ENCODE measurements around the gene SEMA3F.

The SEMA3F gene

DNA sequence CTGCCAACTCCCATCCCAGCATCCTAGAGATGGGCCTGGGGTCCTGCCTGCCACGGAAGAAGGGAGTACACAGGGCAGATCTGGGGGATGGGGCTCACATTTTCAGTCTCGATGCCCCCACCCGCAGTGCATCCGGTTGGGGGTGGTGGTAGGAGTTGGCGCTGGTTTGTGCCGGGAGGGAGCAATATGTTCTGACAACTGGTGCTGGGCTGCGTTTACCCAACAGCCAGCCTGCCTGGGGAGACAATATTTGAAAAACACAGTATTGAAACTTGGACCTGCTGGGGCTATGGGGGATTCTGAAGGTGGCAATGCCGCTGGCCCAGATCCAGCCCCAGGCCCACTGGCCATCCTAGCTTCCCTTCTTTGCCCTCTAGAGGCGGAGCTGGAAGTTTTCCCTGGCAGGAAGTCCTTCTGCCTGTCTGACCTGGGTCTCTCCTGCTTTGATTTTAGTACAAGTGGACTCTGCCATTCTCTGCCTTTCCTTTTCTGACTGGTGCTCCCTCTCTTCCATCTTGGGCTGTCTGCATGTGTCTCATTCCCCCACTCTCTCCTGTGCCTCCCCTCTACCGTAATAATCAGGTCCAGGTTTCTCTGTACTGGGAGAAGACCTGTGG is 3.5 kb downstream of the SEMA3F start:
- H3K27ac Mint-ChIP-seq: no peak overlapping the region
- ATAC-seq (no peak), DNase-seq (no peak)
- no peaks in the 10 kb centered on the region for H3K9me3 Mint-ChIP-seq
- peaks cover 20% of the 10 kb centered on the region for H3K4me1 Mint-ChIP-seq
- peaks cover 41% of the 10 kb centered on the region for H3K27me3 Mint-ChIP-seq
- H3K4me3 Mint-ChIP-seq: no peak overlapping the region

DNA sequence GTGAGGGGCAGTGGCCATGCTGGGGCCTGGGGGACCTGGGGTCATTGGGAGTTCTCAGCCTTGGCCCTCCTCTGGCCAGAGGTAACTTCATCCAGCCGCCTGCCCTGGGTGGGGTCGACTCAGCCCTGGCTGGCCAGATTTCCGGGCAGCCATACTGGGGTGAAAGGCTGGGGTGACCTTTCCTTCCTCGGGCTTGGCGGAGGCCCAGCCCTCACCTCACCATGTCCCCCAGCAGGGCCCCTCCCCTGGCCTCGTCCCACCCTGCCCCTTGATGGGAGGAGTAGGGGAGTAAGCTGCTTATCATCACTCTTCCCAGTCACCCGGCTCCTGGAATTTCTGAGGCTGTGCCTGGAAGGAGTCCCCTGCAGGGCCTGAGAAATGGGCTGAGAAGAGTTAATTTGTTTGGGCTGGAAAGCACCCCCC is 5.4 kb downstream of the SEMA3F start:
- Mint-ChIP-seq H3K27ac (no peak overlapping the region), H3K4me1 (peaks cover 12% of the 10 kb centered on the region), H3K9me3 (no peaks in the 10 kb centered on the region), H3K4me3 (no peak overlapping the region), H3K27me3 (peaks cover 30% of the 10 kb centered on the region)
- DNase-seq: no peak
- no peak for ATAC-seq

DNA sequence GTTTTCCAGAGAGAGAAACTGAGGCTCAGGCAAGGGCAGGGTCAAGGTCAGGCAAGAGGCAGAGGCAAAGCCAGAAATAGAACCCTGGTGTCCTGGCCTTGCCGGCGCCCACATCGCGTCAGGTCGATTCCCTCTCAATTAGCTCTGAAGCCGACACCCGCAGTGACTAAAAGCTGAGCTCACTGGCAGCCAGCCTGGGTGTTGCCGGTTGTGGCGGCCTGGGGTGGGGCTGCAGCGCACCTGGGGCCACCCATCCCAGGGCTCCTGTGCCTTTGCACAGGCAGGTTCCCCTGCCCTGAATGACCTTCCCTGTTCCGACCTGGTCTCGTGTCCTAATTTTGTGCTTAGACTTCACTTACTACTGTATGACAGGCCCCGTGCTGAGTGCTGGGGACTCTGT is 6.2 kb downstream of the SEMA3F start:
- Mint-ChIP-seq H3K4me1 (peaks cover 7% of the 10 kb centered on the region), H3K9me3 (no peaks in the 10 kb centered on the region), H3K27me3 (peaks cover 22% of the 10 kb centered on the region), H3K27ac (peak overlapping the region in 1 of 2 donors; percentile 56), H3K4me3 (no peak overlapping the region)
- ATAC-seq (no peak), DNase-seq (no peak)

DNA sequence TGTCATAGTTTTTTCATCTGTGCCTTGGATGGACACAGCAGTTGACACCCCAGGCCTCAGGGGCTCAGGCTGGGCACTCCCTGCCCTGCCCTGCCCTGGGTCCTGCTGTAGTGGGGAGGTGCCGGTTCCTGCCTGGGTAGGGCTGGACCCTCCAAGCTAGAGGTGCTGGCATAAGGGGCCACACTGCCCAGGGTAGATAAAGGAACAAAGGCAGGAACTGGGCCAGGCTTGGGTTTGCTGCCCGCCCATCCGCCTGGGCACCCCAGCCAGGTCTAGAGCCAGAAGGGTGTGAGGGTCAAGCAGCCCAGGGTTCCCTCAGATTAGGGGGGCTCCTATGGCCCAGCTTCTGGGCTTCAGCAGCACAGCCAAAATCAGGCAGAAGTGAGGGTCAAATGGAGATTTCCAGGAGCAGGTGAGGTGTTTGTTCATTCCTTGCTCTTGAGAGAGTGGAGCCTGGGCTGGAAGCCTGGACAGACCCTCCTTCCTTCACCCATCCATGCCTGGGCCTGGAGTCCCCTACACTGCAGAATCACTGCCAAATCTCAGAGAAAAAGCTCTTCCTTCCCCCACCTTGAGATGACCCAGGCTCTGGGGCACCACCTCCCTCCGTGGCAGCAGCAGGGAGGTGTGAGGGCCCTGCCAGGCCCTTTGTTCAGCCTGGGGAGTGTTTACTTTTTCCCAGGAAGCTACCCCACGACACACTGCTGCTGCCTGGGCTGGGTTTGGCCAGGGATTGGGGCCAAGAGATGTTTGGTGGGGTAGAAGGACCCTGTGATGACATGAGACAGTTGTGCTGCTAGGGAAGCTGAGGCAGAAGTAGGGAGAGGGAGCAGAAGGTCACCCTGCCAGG is 7.1 kb downstream of the SEMA3F start:
- Mint-ChIP-seq H3K9me3 (no peaks in the 10 kb centered on the region), H3K4me3 (no peak overlapping the region), H3K4me1 (peaks cover 5% of the 10 kb centered on the region), H3K27me3 (peaks cover 13% of the 10 kb centered on the region), H3K27ac (no peak overlapping the region)
- no peak for DNase-seq
- ATAC-seq: no peak

DNA sequence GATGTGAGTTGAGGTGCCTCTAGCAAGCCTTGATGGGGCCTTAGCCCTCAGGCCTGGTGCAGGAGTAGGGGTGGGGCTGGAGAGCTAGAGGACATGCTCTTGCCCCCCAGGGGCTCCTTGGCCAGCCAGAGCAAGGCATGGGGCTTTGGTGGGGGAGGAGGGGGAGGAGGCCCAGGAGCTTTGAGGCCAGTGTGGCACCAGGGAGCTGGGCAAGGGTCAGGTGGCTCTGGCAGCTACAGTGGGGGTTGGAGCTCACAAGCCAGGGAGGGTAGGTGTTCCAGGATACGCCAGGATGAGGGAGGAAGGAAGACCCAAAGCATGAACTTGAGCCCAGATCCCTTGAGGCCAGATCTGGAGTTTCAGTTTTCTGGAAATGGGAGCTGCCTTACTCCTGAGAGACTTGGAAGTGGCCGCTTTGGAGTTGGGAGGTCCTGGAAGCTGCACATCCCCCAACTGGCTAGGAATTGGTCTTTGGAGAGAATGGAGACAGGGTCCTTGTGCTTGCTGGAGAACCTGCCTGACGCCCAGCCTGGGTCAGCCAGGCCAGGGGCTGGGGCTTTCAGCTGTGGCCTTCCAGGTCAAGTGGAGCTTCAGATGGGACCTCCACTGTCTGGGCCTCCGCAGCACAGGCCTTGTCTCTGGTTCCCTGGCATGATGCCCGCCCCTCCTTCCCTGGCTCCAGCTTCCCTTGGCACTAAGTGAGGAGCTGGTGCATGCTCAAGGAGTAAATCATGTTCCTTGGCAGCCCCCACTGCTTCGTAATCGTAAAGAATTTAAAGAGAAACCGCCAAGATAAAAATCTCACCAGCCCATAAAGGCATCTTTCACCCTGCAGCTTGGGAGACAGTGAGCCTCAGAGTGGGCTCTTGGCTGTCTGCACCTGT is 8.7 kb downstream of the SEMA3F start:
- Mint-ChIP-seq H3K27ac (no peak overlapping the region), H3K4me3 (no peak overlapping the region), H3K27me3 (no peaks in the 10 kb centered on the region), H3K4me1 (no peaks in the 10 kb centered on the region), H3K9me3 (no peaks in the 10 kb centered on the region)
- DNase-seq: no peak
- ATAC-seq: no peak

DNA sequence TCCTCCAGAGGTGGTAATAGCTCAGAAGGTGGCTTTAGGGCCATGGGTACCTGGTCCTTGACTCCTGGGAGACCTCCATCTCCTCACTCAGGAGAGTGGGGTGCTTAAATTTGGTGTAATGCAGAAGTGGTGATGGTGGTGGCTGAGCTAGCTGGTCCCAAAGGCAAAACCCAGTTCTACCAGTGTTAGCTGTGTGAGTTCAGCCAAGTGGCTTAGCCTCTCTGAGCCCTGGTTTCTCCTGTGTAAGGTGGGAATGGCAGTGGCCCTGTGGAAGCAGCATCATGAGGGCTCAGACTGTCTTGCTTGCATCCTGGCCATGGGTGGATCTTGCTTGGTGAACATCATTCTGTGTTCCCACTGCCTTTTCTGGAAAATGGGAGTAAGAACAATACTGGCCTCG is 9.4 kb downstream of the SEMA3F start:
- Mint-ChIP-seq H3K4me3 (no peak overlapping the region), H3K27ac (no peak overlapping the region), H3K27me3 (no peaks in the 10 kb centered on the region), H3K4me1 (no peaks in the 10 kb centered on the region), H3K9me3 (no peaks in the 10 kb centered on the region)
- ATAC-seq (no peak), DNase-seq (no peak)

DNA sequence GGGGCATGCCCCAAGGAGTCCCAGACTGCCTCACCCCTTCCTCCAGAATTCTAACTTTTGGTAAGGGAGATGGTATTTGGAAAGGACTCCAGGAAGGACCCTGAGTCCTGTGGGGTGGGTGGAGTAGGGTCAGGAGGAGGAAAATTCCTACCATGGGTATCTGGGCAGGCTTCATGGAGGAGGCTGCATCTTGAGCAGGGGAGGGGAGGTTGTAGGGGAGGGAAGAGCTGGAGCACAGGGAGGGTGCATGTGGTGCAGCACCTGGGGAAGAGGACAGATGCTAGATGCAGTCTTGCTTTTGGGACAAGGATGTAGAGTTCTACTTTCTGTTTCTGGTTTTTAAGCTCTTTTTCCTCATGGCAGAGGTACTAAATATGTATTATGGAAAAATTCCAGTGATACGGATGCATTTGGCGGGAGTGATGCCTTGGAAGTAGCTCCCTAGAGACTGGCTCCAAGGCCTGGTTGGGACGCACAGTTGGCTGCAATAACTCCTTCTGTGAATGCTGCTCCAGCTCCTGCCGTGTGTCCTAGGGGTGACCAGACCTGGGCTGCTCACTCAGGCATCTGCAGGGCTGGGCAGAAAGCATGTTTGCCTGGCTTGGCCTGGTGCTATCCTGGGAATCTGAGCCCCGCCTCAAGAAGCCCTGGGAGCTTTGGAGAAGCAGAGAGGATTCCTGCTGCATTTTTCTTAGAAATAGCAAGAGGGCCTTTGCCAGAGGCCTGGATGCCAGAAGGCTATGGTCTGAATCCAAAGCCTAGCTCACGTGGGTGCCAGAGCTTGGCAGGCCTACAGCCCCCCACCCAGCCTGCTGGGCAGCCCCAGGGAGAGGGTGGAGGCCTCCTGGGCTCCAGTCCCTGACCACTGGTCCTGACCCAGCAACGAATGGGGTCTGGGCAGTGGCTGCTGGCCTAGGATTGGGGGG is 10.1 kb downstream of the SEMA3F start:
- no peaks in the 10 kb centered on the region for H3K9me3 Mint-ChIP-seq
- ATAC-seq: no peak
- H3K4me1 Mint-ChIP-seq: no peaks in the 10 kb centered on the region
- no peak overlapping the region for H3K4me3 Mint-ChIP-seq
- H3K27me3 Mint-ChIP-seq: no peaks in the 10 kb centered on the region
- DNase-seq: no peak
- no peak overlapping the region for H3K27ac Mint-ChIP-seq

DNA sequence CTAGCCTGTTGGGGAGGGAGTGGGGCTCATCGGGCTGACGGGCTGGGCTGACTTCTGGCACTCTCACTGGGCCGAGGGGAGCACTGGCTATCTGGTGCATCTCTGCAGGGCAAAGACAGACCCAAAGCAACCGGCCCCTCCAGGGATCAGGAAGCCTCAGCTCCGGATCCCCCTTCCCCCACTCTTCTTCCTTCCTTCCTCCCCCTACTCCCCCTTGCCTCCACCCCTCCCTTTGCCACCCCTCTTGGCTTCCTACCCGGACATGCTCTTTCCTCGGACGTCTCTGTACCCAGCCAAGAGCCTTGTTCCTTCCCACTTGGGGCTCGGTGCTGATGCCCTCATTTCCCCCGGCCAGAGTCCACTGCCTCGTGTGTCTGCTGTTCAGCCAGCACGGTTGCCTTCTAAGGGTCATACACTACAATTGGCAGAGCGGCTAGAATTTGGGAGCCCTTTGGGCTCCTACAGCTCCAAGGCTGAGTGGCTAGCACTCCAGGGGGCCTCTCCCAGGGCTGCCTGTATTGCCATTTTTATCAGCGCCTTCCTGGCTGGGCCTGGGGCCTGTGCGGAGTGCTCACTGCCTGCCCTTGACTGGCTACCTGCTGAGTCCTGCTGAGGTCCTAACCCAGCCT is 10.9 kb downstream of the SEMA3F start:
- no peak overlapping the region for H3K27ac Mint-ChIP-seq
- no peaks in the 10 kb centered on the region for H3K9me3 Mint-ChIP-seq
- no peak for ATAC-seq
- no peak for DNase-seq
- H3K4me3 Mint-ChIP-seq: no peak overlapping the region
- no peaks in the 10 kb centered on the region for H3K27me3 Mint-ChIP-seq
- H3K4me1 Mint-ChIP-seq: no peaks in the 10 kb centered on the region

DNA sequence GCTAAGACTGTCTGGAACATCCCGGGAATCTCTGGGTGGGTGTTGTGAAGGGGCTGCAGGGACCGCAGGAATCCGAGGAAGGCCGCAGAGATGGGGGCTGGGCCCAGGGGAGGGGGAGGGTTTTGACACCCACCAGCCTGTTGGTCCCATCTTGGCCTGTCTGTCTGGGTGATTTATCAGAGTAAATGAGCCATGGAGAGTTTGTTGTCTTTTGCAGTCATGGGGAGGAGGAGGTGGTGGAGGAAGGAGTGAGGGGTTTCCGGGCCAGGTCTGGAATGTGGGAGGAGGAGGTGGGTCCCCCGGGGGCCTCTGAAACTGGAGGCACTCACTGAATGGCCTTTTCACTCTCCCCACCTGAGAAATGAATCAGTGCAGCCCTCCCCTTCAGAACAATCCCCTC is 11.5 kb downstream of the SEMA3F start:
- Mint-ChIP-seq H3K9me3 (no peaks in the 10 kb centered on the region), H3K27me3 (no peaks in the 10 kb centered on the region), H3K4me1 (no peaks in the 10 kb centered on the region), H3K4me3 (no peak overlapping the region), H3K27ac (no peak overlapping the region)
- DNase-seq (no peak), ATAC-seq (no peak)

DNA sequence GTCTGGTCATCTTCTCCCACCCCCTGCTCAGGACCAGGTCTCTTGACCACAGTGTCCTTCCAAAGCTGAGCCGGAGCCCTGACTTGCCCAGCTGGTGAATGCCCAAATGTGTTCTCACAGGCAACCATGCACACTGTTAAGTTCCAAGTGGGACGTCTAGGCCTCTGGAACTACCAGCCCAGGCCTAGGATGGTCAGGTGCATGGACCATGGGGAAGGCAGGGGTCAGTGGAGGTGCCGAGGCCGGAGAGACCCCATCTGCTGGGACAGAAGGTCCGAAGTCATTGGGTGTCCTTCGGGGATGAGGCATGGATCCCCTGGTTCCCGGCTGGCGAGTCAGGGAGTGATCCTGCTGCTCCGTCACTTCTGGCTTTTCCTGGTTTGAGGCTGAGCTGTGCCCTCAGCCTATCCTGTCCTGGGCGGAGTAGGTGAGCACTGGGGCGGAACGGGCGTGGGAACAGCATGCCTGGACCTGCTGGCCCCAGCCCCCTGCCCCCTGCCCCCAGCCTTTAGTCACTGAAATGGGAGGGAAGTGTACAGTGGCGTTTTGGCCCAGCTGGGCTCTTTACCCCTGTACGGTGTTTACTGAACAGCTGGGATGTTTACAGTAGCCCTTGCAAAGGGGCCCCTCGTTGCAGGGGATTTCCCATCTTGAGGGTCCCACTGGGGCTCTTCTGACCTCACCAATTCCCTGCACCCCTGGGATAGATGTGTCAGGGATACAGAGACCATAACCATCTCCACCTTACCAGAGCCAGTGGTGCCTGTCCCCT is 12.1 kb downstream of the SEMA3F start:
- no peak for DNase-seq
- no peaks in the 10 kb centered on the region for H3K9me3 Mint-ChIP-seq
- no peaks in the 10 kb centered on the region for H3K4me1 Mint-ChIP-seq
- H3K27ac Mint-ChIP-seq: peak overlapping the region in 1 of 2 donors; percentile 14
- no peak for ATAC-seq
- no peak overlapping the region for H3K4me3 Mint-ChIP-seq
- H3K27me3 Mint-ChIP-seq: no peaks in the 10 kb centered on the region

DNA sequence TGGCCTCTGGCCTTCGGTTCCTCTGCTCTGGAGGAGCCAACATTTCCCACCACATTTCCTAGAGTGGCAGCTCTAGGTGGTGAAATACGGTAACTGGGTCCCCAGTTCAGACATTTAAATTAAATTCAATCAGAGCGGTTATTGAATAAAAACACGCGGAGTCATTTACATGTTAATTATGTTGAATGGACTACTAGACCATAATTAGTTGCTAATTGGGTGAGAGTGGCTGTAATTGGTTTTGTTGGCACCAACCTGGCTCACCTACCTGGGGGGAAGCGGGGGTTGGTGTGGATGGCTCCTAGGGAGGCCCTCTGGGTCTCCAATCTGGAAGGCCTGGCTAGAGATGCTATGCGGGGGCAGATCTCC is 12.7 kb downstream of the SEMA3F start:
- Mint-ChIP-seq H3K9me3 (no peaks in the 10 kb centered on the region), H3K4me1 (no peaks in the 10 kb centered on the region), H3K27me3 (no peaks in the 10 kb centered on the region), H3K4me3 (no peak overlapping the region), H3K27ac (peak overlapping the region; percentile 14 to 68)
- ATAC-seq (no peak), DNase-seq (no peak)

DNA sequence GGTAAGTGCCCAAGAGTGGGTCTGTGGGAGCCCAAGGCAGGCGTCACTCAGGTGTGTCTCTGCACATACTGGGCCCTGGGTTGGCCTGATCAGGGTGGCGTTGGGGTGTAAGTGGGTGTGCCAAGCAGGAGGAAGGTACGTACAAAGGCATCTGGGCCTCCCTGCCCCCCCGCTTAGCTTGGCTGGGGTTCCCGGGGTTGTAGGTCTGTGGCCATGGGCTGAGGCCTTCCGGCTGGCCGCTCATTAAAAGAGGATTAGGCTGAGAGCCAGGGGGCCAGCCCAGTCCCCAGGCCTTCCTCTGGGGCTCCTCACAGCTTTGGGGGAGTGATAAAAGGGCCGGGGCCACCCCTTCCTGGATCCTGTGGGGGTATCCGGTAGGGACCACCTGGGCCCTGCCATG is 13.3 kb downstream of the SEMA3F start:
- ATAC-seq (no peak), DNase-seq (no peak)
- H3K4me1 Mint-ChIP-seq: no peaks in the 10 kb centered on the region
- no peaks in the 10 kb centered on the region for H3K27me3 Mint-ChIP-seq
- H3K4me3 Mint-ChIP-seq: no peak overlapping the region
- no peaks in the 10 kb centered on the region for H3K9me3 Mint-ChIP-seq
- no peak overlapping the region for H3K27ac Mint-ChIP-seq

DNA sequence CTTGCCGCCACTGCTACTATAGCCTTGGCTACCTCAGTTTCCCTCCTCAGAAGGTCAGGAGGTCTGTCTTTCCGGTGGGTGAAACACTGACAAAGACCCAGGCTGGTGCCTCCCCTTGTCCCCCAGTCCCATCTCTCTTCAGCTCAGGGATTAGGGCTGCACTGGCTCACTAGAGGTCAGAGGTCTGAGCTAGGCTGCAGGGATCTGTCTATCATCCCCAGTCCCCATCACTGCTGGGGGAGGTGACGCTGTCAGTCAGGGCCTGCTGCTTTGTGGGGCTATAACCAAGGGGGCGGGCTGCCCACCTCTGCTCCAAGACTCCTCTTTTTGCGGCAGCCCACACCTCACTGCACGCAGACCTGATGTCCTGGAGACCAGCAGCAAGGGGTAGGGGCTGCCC is 13.7 kb downstream of the SEMA3F start:
- peak overlapping the region in 1 of 2 donors; percentile 4 for H3K27ac Mint-ChIP-seq
- H3K4me1 Mint-ChIP-seq: peaks cover 4% of the 10 kb centered on the region
- no peaks in the 10 kb centered on the region for H3K9me3 Mint-ChIP-seq
- DNase-seq (no peak), ATAC-seq (no peak)
- no peak overlapping the region for H3K4me3 Mint-ChIP-seq
- H3K27me3 Mint-ChIP-seq: no peaks in the 10 kb centered on the region

DNA sequence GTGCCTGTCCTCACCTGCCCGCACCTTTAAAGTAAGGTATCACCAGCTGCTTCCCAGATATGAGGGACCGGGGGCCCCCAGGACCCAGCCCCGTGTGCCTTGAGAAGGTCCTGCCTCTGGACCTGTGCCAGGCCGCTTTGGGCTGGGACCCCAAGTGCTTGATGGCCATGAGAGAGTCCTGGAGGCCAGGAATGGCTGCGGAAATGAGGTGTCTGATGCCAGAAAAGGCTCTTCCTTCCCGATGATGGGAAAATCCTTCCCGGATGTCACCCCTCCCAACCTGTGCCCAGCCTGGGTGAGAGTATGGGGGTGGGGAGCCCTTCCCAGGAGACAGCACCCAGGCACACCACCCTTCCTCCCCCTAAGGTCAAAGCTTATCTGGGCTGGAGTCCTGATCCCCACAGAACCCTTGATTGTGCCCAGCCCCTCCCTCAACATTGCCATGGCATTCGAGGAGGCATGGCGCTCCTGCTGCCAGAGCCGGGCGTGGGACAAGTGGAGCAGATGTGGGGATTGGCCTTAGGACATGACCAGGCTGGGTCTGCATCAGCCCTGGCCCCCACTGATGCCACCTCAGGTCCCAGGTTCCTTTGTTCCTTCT is 14.2 kb downstream of the SEMA3F start:
- Mint-ChIP-seq H3K4me1 (peaks cover 6% of the 10 kb centered on the region), H3K9me3 (no peaks in the 10 kb centered on the region), H3K27me3 (no peaks in the 10 kb centered on the region), H3K4me3 (no peak overlapping the region), H3K27ac (no peak overlapping the region)
- DNase-seq: no peak
- ATAC-seq: no peak
